GM12801 (cell line): ENCODE data around the gene RAB28.

Source experiments
- CTCF ChIP-seq: IDR thresholded peaks from one replicate; pipeline ENCODE4 v1.5.1; 2011; ENCODE audit warnings: control low read depth; ENCODE audit not compliant: insufficient read length; ENCODE audit errors: extremely low read depth

RAB28 gene

DNA sequence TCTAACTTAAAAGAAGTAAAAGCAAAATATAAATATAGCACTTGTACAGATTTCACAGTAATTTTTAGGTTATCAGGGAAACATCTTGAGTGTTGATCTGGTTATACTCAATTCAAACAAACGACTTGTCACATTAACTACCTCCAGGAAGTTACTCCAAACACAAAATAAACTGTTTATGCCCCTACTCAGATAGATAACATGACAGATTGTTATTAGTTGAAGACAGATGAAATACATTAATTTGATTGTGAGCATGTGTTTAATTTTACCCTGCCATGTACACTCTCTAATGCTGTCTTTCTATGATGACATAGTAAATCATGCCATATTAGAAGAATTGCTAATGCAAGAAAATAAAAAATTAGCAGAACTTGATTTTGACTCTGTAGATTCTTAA lies 88.0 kb downstream of the RAB28 start:
- no peak for TF ChIP-seq CTCF

DNA sequence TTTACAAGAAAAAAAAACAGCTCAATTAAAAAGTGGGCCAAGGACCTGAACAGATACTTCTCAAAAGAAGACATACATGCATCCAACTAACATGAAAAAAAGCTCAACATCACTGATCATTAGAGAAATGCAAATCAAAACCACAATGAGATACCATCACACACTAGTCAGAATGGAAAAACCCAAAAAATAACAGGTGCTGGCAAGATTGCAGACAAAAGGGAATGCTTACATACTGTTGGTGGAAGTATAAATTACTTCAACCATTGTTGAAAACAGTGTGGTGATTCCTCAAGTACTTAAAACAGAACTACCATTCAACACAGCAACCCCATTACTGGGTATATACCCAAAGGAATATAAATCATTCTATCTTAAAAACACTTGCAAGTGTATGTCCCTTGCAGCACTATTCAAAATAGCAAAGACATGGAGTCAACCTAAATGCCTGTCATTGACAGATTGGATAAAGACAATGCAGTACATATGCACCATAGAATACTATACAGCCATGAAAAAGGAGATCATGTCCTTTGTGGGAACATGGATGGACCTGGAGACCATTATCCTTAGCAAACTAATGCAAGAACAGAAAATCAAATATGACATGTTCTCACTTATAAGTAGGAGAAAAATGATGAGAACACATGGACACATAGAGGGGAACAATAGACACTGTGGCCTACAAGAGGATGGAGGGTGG lies 97.6 kb downstream of the RAB28 start:
- no peak for TF ChIP-seq CTCF

GRCh38 chr4:13384055-13384454 lies 100.1 kb downstream of the RAB28 start:
- TF ChIP-seq CTCF, result no peak

DNA sequence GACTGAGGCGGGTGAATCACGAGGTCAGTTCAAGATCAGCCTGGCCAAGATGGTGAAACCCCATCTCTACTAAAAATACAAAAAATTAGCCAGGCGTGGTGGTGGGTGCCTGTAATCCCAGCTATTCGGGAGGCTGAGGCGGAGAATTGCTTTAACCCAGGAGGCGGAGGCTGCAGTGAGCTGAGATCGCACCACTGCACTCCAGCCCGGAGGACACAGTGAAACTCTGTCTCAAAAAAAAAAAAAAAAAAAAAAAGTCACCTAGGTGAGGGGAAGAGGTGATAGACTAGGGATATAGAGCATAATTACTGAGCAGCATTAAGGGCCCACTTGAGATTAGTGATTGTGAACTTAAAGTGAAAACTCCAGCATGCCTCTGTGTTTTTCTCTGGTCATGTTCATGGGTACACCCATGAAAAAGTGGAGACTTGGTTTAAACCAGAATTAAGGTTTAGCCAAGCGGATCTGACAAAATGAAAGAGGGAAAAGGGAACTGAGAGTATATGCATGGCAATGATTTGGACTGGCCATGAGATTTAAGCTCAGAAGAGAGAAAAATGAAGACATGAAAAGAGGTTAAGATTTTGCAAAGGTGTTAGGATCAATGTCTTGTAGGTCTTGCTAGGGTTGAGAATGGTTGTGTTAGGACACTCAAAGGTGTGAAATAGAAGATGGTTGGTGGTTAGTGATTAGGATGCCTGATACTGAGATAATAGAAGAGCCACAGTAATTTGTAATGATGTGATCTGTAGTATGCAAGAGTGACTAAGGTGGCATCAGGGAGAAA lies 105.0 kb downstream of the RAB28 start:
- TF ChIP-seq CTCF, result no peak

DNA sequence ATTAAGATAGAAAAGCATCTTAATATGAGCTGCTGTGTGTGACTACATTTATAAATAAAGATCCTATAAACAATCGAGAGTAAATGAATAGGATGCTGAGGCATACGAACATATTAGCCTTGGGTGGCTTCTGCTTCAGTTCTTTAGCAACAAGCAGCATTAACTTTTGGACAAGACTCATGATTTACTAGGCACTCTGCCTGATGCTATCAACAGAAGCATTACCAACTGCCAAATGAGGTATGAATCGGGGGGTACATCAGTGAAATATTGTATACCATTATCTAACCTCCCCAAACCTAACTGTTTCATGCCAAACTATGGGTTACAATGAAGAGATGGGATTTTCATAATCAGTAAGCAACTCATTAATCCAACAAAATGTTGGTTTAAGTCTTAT lies 113.1 kb downstream of the RAB28 start:
- no peak for TF ChIP-seq CTCF

- no peak for TF ChIP-seq CTCF
These were observed 115.9 kb downstream of the RAB28 start for GRCh38 chr4:13368217-13368616.

- TF ChIP-seq CTCF, result no peak
These were observed 116.4 kb downstream of the RAB28 start for GRCh38 chr4:13367691-13368090.
